Parathyroid adenoma (tissue), 2 donors: ENCODE measurements around the gene CKAP4.

Experiments used
- H2AFZ ChIP-seq: fragments of 300-600 bp; sonication (generic); one replicate; pipeline ENCODE4 v1.7.0; 2017; ENCODE audit warnings: antibody characterized with exemption, mild to moderate bottlenecking
- H3K27ac ChIP-seq: fragments of 300-600 bp; sonication (generic); one replicate; pipeline ENCODE4 v1.7.0; 2017
- H3K27me3 ChIP-seq: fragments of 300-600 bp; sonication (generic); one replicate; pipeline ENCODE4 v1.7.0; 2017; ENCODE audit warnings: low read length; ENCODE audit not compliant: control insufficient read depth, insufficient read depth
- H3K36me3 ChIP-seq: fragments of 300-600 bp; sonication (generic); one replicate; pipeline ENCODE4 v1.7.0; 2017; ENCODE audit warnings: low read length; ENCODE audit not compliant: control insufficient read depth, insufficient read depth
- H3K4me1 ChIP-seq: fragments of 300-600 bp; sonication (generic); one replicate; pipeline ENCODE4 v1.7.0; 2017; ENCODE audit warnings: control low read depth
- H3K4me2 ChIP-seq: fragments of 300-600 bp; sonication (generic); one replicate; pipeline ENCODE4 v1.7.0; 2017; ENCODE audit warnings: low read length
- H3K4me3 ChIP-seq: fragments of 300-600 bp; sonication (generic); one replicate; pipeline ENCODE4 v1.7.0; 2017; ENCODE audit warnings: low read depth, low read length
- H3K79me2 ChIP-seq: fragments of 300-600 bp; sonication (generic); one replicate; pipeline ENCODE4 v1.7.0; 2017; ENCODE audit warnings: control low read depth
- H3K9ac ChIP-seq: fragments of 300-600 bp; sonication (generic); one replicate; pipeline ENCODE4 v1.7.0; 2017; ENCODE audit warnings: mild to moderate bottlenecking
- H3K9me3 ChIP-seq: fragments of 300-600 bp; sonication (generic); one replicate; pipeline ENCODE4 v1.7.0; 2017; ENCODE audit warnings: low read length; ENCODE audit not compliant: control insufficient read depth
- TF ChIP-seq, protein P1 (sequence below): fragments of 300-600 bp; sonication (generic); IDR thresholded peaks from one replicate; pipeline ENCODE4 v1.7.0; 2017; ENCODE audit warnings: antibody characterized with exemption, mild to moderate bottlenecking
- donor health status: primary hyperparathyroidism.

CKAP4 gene

DNA sequence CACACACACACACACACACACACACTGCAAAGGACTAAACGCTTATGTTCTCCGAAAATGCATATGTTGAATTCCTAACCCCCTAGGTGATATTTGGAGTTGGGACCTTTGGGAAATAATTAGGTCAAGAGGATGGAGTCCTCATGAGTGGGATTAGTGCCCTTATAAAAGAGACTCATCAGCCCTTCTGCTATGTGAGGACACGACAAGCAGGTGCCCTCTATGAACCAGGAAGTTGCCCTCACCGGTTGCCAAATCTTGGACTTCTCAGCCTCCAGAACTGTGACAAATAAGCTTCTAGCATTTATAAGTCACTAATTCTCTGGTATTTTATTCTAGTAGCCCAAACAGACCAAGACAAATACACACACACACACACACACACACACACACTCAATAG is 34.0 kb upstream of the CKAP4 start:
- Histone ChIP-seq H3K9me3 (no peaks in the 10 kb centered on the region), H3K9ac (no peak overlapping the region), H3K4me1 (peaks cover 4% of the 10 kb centered on the region), H2AFZ (no peak overlapping the region), H3K27me3 (no peaks in the 10 kb centered on the region), H3K27ac (no peak overlapping the region), H3K79me2 (no peaks in the 10 kb centered on the region), H3K4me3 (no peak overlapping the region), H3K36me3 (no peaks in the 10 kb centered on the region), H3K4me2 (no peak overlapping the region)
- TF ChIP-seq, protein P1, sequence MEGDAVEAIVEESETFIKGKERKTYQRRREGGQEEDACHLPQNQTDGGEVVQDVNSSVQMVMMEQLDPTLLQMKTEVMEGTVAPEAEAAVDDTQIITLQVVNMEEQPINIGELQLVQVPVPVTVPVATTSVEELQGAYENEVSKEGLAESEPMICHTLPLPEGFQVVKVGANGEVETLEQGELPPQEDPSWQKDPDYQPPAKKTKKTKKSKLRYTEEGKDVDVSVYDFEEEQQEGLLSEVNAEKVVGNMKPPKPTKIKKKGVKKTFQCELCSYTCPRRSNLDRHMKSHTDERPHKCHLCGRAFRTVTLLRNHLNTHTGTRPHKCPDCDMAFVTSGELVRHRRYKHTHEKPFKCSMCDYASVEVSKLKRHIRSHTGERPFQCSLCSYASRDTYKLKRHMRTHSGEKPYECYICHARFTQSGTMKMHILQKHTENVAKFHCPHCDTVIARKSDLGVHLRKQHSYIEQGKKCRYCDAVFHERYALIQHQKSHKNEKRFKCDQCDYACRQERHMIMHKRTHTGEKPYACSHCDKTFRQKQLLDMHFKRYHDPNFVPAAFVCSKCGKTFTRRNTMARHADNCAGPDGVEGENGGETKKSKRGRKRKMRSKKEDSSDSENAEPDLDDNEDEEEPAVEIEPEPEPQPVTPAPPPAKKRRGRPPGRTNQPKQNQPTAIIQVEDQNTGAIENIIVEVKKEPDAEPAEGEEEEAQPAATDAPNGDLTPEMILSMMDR = no peak

DNA sequence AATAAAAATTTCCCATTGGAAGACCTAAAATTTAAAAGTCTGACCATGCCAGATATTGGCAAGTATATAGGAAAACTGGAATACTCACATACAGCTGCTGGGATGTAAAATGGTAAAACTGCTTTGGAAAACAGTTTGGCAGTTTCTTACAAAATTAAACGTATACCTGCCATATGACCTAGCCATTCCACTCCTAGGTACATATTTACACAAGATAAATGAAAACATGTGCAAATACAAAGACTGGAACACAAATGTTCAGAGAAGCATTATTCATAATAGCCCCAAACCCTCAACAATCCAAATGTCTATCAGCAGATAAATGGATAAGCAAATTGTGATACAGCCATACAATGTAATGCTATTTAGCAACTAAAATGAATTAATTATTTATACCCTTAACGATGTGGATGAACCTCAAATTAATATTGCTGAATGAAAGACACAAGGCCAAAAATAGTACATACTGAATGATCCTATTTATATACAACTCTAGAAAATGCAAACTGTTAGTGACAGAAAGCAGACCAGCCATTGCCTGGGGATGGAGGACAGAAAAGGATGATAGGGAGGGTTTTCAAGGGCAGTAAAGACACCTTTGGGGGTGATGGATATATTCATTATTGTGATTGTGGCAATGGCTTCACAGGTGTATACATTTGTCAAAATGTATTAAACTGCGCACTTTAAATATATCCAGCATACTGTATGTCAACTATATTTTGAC is 33.4 kb upstream of the CKAP4 start:
- TF ChIP-seq, protein P1 = no peak
- no peak overlapping the region for H3K27ac ChIP-seq
- no peak overlapping the region for H3K9ac ChIP-seq

DNA sequence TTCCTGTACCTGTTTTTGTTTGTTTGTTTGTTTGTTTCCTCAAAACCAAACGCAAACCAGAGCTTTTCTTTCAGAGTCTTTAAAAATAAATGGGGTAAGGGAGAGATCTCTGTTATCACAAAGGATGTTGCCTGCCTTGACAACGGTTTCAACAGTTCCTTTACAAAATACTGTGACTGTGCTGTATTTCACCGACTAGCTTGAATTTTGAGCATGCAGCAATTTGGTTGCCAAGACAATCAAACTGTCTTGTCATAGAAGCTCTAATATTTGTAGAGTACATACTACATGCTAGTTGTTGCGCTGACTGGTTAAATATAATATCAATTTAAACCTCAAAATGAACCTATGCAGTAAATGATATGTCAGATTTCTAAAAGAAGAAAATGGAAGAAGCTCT is 32.3 kb upstream of the CKAP4 start:
- no peaks in the 10 kb centered on the region for H3K36me3 ChIP-seq
- H3K9ac ChIP-seq = no peak overlapping the region
- peaks cover 4% of the 10 kb centered on the region for H3K4me1 ChIP-seq
- no peaks in the 10 kb centered on the region for H3K27me3 ChIP-seq
- H3K79me2 ChIP-seq = no peaks in the 10 kb centered on the region
- TF ChIP-seq, protein P1 = no peak
- no peak overlapping the region for H3K4me3 ChIP-seq
- H3K27ac ChIP-seq = no peak overlapping the region
- H3K4me2 ChIP-seq = no peak overlapping the region
- no peak overlapping the region for H2AFZ ChIP-seq
- H3K9me3 ChIP-seq = no peaks in the 10 kb centered on the region

More for the DNA sequence above, 33.4 kb upstream of the CKAP4 start:
- no peaks in the 10 kb centered on the region for H3K36me3 ChIP-seq
- no peak overlapping the region for H3K4me3 ChIP-seq
- no peaks in the 10 kb centered on the region for H3K27me3 ChIP-seq
- no peaks in the 10 kb centered on the region for H3K79me2 ChIP-seq
- H3K4me1 ChIP-seq = peaks cover 4% of the 10 kb centered on the region
- no peak overlapping the region for H3K4me2 ChIP-seq
- H2AFZ ChIP-seq = no peak overlapping the region
- no peaks in the 10 kb centered on the region for H3K9me3 ChIP-seq

DNA sequence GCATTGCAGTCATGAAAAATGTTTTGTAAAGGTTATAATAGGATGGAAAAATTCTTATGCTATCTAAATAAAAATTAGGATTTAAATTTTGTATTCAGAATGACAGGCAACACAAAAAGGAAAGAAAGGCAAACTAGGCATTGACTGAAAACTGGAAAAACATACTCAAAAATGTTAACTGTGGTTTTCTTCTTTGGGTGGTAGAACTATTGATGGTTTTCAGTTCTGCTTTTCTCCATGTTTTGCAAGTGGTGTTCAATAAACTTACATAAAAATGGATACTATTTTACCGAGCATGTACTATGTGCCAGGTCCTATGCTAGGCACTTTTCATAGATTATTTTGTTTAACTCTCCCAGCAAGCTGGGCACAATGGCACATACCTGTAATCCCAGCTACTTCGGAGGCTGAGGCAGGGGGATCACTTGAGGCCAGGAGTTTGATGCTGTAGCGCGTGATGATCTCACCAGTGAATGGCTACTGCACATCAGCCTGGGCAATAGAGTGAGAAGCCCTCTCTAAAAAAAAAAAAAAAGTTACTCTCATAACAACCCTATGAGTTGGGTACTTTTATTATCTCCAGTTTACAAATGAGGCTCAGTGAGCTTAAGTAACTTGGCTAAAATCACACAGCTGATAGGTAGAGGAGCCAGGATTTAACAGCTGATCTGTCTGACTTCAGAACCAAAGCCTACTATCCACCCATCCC is 28.4 kb upstream of the CKAP4 start:
- no peaks in the 10 kb centered on the region for H3K9me3 ChIP-seq
- H3K27me3 ChIP-seq = no peaks in the 10 kb centered on the region
- TF ChIP-seq, protein P1 = no peak
- H3K4me2 ChIP-seq = no peak overlapping the region
- H3K4me1 ChIP-seq = peaks cover 4% of the 10 kb centered on the region
- no peak overlapping the region for H3K27ac ChIP-seq
- H3K79me2 ChIP-seq = no peaks in the 10 kb centered on the region
- no peak overlapping the region for H2AFZ ChIP-seq
- H3K4me3 ChIP-seq = no peak overlapping the region
- no peak overlapping the region for H3K9ac ChIP-seq
- H3K36me3 ChIP-seq = no peaks in the 10 kb centered on the region
